ENCODE measurements around the gene BIRC6. TPM values are rescaled to one million over a fixed set of nuclear protein-coding genes. Genes with fewer than 3 reads are reported as not detected.

BIRC6 gene
- total and polyA plus RNA-seq, 2 of the 8 experiments (the other 6 are each of a cell fraction or from before 2014, with no cell fraction given), result 32.5 to 69.5 TPM

- H3K9me3 ChIP-seq (ENCODE audit: insufficient read depth in 2 of 2, low read depth in 1 of 2, low read length in 1 of 2), result no peaks in the 10 kb centered on the region
- no peak overlapping the region for H3K56ac ChIP-seq (replicated peaks; ENCODE audit: insufficient read length, low read depth, low read length)
- no peak overlapping the region for H2AFZ ChIP-seq (ENCODE audit: low read length)
- H4K20me1 ChIP-seq (replicated peaks in 1 of 2; ENCODE audit: control insufficient read depth in 1 of 2, insufficient read depth in 2 of 2, low read length in 2 of 2), result peaks cover 0 to 2% of the 10 kb centered on the region in 2 experiments
- peaks cover 0 to 89% of the 10 kb centered on the region in 2 experiments; a peak in 3 of 4 replicates for H3K79me2 ChIP-seq (ENCODE audit: control insufficient read depth in 1 of 2, insufficient read depth in 2 of 2, low read length in 2 of 2)
- H3K4ac ChIP-seq (replicated peaks; ENCODE audit: insufficient read length, low read depth, low read length), result no peak overlapping the region
- no peak for FAIRE-seq
- H3K4me1 ChIP-seq (replicated peaks in 1 of 4; ENCODE audit: control insufficient read depth in 3 of 4, insufficient read depth in 4 of 4, low read length in 3 of 4), result no peaks in the 10 kb centered on the region; a peak in 1 of 7 replicates
- H4K8ac ChIP-seq (ENCODE audit: extremely low read depth, insufficient read depth, low read length), result no peak overlapping the region
- no peak overlapping the region for H3K4me2 ChIP-seq (ENCODE audit: insufficient read depth in 1 of 2, low read depth in 2 of 2, low read length in 2 of 2)
- H3K23ac ChIP-seq (ENCODE audit: insufficient read length), result no peak overlapping the region
- H3K9ac ChIP-seq (replicated peaks in 1 of 4; ENCODE audit: extremely low read depth in 1 of 4, low read depth in 3 of 4, low read length in 3 of 4), result no peak overlapping the region
- no peak overlapping the region for H2BK12ac ChIP-seq (ENCODE audit: low read depth, low read length)
- H4K5ac ChIP-seq (ENCODE audit: insufficient read length, low read depth, low read length), result no peak overlapping the region
- no peak overlapping the region for H3K18ac ChIP-seq (ENCODE audit: extremely low read depth, low read length)
- H2BK20ac ChIP-seq (ENCODE audit: low read length), result no peak overlapping the region
- no peak for DNase-seq (ENCODE audit: low read depth in 1 of 2, low spot score in 2 of 2)
- H2BK5ac ChIP-seq (ENCODE audit: low read depth, low read length), result no peak overlapping the region
- H3K79me1 ChIP-seq (ENCODE audit: low read depth, low read length), result peaks cover 9% of the 10 kb centered on the region
- H2BK15ac ChIP-seq (ENCODE audit: low read length), result no peak overlapping the region
- H2AK5ac ChIP-seq (ENCODE audit: low read depth, low read length), result no peak overlapping the region
- ChIA-PET POLR2A (ENCODE audit: partially characterized antibody) (no interaction called here), CTCF (ENCODE audit: partially characterized antibody) (interaction anchor here (0.9 kb wide), 1 partner anchor 9 kb away, joined by 3 read pairs; no protein-coding TSS in a partner anchor)
- no peak overlapping the region for H4K91ac ChIP-seq (replicated peaks; ENCODE audit: insufficient read length, low read length)
- H3K14ac ChIP-seq (ENCODE audit: insufficient read length), result no peak overlapping the region
- H3K27me3 ChIP-seq (replicated peaks in 1 of 4; ENCODE audit: control insufficient read depth in 3 of 4, extremely low read depth in 1 of 4, insufficient read depth in 3 of 4, low read length in 3 of 4), result no peaks in the 10 kb centered on the region
- no peaks in the 10 kb centered on the region for H3K23me2 ChIP-seq (ENCODE audit: low read depth, low read length)
- peaks cover 0 to 6% (median 0%) of the 10 kb centered on the region in 4 experiments; a peak in 1 of 8 replicates for H3K36me3 ChIP-seq (ENCODE audit: control insufficient read depth in 2 of 4, insufficient read depth in 4 of 4, low read length in 3 of 4)
- H3K27ac ChIP-seq (ENCODE audit: low read depth, low read length), result no peak overlapping the region
- no peak overlapping the region for H2BK120ac ChIP-seq (replicated peaks; ENCODE audit: low read depth, low read length)
- no peak overlapping the region for H3K4me3 ChIP-seq (ENCODE audit: extremely low read depth in 1 of 4, insufficient read depth in 2 of 4, low read depth in 3 of 4, low read length in 4 of 4)
- no peak for TF ChIP-seq RBBP5 (IDR thresholded peaks at IDR 0.05; ENCODE audit: borderline replicate concordance, low read depth, low read length)
- TF ChIP-seq BRCA1 (IDR thresholded peaks at IDR 0.05; ENCODE audit: low read depth, low read length), result no peak
- TF ChIP-seq ZNF274 (IDR thresholded peaks at IDR 0.05; ENCODE audit: borderline replicate concordance, extremely low read depth, low read length), result no peak
- no peak for TF ChIP-seq NANOG (IDR thresholded peaks at IDR 0.05; ENCODE audit: insufficient read depth, low read depth, low read length, poor library complexity, severe bottlenecking)
- no peak for TF ChIP-seq CTCF (IDR thresholded peaks at IDR 0.05; ENCODE audit: control extremely low read depth in 1 of 3, insufficient read depth in 1 of 3, low read depth in 1 of 3, low read length in 3 of 3)
- no peak for TF ChIP-seq EGR1 (IDR thresholded peaks at IDR 0.05; ENCODE audit: borderline replicate concordance, low read depth, low read length)
- TF ChIP-seq TAF7 (optimal IDR thresholded peaks at IDR 0.05; ENCODE audit: borderline replicate concordance, low read depth, low read length), result no peak
- TF ChIP-seq CEBPB (IDR thresholded peaks at IDR 0.05; ENCODE audit: low read depth, low read length), result no peak
- TF ChIP-seq CBX8 (IDR thresholded peaks at IDR 0.05; ENCODE audit: borderline replicate concordance, low read depth, low read length), result no peak
- no peak for TF ChIP-seq HDAC2 (IDR thresholded peaks at IDR 0.05; ENCODE audit: borderline replicate concordance in 1 of 2, low read depth in 2 of 2, low read length in 2 of 2)
- TF ChIP-seq MAX (IDR thresholded peaks at IDR 0.05), result no peak
- no peak for TF ChIP-seq SUZ12 (IDR thresholded peaks at IDR 0.05; ENCODE audit: low read length)
Measured at GRCh38 chr2:32423536-32423935, 66.7 kb downstream of the BIRC6 start.

Measured in H1 (cell line).